A549 treated with GW870086 at 1 μM for 4 hours (cell line): Measurements from ENCODE around the gene RANBP2. TPM values are rescaled to one million over a fixed set of nuclear protein-coding genes. Genes with fewer than 3 reads are reported as not detected.

Experiments used
- total RNA-seq: library from RNA; stranded (reverse); fragments of 200-300 nt; extraction: Qiagen RNA extraction; gene quantifications from 5 replicates; pipeline ENCODE4 v1.2.3, GENCODE V29; 2022; ENCODE audit warnings: low read depth

The RANBP2 gene
- 17.9 to 29.3 TPM (median 25.8 TPM) in 5 replicates for total RNA-seq

DNA sequence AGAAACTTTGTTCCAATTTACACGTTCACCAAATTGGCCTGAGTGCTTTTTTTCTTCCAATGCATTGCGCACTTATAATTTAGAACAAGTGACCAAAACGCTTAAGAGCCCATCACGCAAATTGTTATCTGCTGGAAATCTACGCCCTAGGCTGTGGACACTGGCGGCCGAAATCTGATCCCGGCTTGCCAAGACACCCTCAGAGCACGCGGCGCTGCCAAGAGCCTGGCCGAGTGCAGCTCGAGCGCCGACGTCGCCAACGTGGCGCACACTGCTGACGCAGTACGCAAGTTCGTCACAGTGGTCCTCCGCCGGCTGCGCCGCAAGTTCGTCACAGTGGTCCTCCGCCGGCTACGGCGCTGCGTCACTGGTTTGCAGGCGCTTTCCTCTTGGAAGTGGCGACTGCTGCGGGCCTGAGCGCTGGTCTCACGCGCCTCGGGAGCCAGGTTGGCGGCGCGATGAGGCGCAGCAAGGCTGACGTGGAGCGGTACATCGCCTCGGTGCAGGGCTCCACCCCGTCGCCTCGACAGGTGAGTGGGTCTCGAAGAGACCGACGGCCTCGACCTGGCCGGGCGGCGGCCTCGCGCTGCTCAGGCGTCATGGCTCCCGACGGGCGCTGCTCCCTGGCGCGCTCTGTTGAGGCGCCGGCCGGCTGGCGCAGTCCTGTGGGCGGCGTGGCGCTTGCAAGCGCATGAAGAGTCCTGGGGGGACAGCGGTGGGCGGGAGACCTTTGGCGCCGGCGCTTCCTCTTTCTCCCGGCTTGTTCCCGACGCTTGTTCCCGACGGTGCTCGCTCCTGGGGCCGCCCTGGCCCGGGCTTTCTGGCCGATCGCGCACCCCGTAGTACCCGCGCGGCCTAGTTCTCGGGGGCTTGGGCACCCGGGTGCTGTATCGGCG lies at the start of gene RANBP2:
RANBP2 (plus strand) TSS at position 334 of the 896 bp plus-strand sequence; CDS start at position 459, 125 bp downstream.

DNA sequence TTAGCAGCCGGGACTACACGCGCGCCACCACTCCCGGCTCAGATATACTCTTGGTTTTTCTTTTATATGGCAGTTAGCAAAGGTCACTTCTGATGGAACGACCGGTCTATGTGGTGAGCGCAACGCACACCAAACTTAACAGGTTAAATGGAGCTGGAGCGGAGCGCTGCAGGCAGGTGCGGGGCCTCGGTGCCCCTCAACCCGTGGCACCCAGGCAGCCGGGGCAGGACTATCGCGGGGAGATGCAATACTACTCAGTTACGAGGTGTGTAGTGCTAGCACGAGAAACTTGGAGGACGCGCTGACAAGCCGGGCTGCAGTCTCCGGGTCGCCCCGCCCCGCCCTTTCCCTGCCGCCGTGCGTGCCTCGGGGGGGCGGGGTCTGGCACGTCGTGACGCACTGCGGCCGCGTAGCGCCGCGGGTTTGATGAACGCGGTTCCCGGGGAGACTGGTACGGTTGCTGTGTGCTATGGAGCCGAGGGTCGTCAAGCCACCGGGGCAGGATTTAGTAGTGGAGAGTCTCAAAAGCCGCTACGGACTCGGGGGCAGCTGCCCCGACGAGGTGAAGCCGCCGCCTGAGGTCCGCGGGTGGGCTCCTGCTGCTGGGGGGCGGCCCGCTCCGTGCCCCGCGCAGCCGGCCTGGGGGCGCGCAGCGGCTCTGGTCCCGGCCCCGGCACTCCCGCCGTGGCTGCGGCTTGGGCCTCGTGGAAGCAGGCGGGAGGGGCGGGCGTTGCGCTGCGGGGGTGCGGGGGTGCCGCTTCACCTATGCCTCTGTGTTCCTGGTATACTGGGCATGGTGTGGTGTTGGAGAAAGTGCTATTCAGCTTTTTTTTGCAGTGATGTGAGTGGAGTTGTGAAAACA lies 67.3 kb downstream of the RANBP2 start, which contains the start of gene CCDC138:
CCDC138 (plus strand) TSS at position 418 of the 862 bp plus-strand sequence; CDS start at position 470, 52 bp downstream.

Other genes with a start within 250 kb of the RANBP2 start
- gene LIMS1, start 185.0 kb upstream of the RANBP2 start, total RNA-seq: 46.5 to 70.3 TPM (median 68.3 TPM) in 5 replicates
- 7.2 to 9.8 TPM (median 7.5 TPM) in 5 replicates for gene CCDC138, start 67.3 kb downstream of the RANBP2 start, total RNA-seq